Measurements from ENCODE around the gene EXOSC3.
A peak's percentile ranks its signal among the peaks of the same experiment; 100 is the strongest.
"Not testable (repeated sequence)": the region's sequence is repeated elsewhere in the genome, so short reads cannot be mapped to it uniquely, and the experiment has no call there.

EXOSC3 gene

DNA sequence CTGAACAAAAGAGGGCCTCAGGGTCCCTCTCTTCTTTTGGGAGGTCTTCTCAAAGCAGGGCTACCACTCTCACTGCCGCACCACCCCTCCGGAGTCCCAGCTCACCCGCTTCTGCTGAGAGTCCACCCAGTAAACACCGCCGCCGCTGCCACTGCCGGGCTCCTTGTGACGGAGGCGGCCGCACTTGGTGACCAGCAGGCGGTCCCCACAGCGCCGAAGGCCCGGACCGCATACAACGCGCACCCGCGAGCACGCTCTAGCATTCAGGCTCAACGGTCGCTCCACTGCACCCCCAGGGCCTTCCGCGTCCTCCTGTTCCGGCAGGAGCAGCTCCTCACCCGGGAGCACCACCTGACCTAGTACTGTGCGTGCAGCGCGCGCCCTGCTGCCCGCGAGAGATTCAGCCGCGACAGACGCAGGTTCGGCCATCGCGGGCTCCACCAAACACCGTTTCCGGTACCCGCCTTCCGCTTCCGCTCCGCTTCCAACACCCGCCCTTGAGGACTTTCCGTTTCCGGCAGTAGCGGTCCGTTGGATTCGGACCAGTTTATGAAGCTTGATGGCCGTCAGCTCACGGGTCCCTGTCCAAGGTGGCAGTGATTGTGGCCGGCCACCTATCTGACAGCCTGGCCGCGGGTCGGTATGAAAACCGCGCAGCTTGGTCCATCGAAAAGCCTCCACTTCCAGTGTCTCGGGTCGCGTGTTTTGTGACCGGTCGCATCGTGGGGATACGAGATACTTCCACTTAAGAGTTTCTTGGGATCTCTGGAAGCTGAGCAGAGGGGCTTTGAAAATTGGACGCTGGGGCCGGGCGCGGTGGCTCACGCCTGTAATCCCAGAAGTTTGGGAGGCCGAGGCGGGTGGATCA is at the start of gene EXOSC3:
TSS of gene EXOSC3 (minus strand) at position 449 of the 868 bp plus-strand sequence. CDS start at position 429, 20 bp downstream.
- peak; percentile 96 for DNase-seq (ENCODE audit: low read depth)

DNA sequence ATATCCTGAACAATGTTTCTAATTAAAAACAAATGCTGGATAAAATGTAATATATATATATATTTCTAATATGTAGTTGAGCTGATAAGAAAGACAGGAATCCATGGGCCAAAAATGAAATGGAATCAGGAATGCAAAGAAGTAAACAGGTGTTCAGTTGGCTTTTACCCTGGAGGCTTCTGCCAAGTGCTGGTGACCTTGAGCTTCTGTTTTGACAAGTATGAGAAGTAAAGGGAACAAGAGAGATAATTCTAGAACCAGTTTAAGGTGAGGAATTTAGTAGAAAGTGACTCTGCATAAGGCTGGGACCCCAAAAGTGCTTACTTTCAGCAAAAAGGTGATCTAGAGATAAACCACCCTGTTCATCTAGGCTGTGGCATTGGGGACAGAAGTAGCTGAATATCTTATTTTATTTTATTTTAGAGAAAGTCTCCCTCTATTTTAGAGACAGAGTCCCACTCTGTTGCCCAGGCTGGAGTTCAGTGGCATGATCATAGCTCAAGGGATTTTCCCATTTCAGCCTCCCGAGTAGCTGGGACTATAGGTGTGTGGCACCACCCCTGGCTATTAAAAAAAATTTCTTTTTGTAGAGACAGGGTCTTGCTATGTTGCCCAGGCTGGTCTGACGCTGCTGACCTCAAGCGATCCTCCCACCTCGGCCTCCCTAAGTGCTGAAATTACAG is 42.8 kb upstream of the EXOSC3 start:
- DNase-seq (ENCODE audit: low read depth) = no peak

DNA sequence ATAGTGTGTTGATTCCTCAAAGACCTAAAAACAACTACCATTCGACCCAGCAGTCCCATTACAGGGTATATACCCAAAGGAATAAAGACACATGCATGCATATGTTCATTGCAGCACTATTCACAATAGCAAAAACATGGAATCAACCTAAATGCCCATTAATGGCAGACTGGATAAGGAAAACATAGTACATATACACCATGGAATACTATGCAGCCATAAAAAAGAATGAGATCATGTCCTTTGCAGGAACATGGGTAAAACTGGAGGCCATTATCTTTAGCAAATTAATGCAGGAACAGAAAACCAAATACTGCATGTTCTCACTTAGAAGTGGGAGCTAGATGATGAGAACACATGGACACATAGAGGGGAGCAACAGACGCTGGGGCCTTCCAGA is 40.3 kb upstream of the EXOSC3 start:
- not testable (repeated sequence) for DNase-seq (ENCODE audit: low read depth)

DNA sequence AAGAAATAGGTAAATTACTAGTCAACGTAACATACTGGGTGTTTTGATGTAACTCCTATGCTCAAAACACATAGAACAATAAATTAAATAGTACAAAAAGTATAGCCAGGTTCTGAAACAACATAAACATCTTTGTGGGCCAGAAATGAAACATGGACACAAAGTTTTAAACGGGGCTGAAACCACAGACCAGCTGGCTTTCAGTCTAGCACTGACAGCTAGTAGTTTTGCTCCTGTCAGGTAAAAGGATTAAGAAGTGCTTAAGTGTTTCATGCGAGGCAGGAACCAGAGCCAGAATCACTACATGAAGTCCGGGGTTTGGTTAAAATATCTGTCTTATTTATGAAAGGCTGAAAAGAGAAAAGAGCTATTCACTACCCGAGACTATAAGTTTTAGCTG is 35.3 kb upstream of the EXOSC3 start:
- no peak for DNase-seq (ENCODE audit: low read depth)

DNA sequence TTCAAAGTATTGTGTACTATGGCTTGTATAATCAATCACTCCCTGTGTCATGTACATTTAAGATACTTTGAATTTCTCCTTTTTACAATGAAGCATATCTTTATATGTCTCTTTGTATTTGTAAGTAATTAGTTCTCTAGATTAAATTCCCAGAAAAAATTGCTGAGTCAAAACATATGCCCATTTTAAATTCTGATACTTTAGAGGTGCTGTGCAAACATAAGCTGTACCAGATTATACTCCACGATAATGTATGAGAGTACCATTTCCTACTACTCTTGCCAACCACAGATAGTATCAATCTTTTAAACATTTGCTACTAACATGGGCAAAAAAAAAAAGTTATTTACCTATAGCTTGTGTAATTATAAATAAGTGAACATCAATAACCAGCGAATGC is 34.0 kb upstream of the EXOSC3 start:
- no peak for DNase-seq (ENCODE audit: low read depth)

DNA sequence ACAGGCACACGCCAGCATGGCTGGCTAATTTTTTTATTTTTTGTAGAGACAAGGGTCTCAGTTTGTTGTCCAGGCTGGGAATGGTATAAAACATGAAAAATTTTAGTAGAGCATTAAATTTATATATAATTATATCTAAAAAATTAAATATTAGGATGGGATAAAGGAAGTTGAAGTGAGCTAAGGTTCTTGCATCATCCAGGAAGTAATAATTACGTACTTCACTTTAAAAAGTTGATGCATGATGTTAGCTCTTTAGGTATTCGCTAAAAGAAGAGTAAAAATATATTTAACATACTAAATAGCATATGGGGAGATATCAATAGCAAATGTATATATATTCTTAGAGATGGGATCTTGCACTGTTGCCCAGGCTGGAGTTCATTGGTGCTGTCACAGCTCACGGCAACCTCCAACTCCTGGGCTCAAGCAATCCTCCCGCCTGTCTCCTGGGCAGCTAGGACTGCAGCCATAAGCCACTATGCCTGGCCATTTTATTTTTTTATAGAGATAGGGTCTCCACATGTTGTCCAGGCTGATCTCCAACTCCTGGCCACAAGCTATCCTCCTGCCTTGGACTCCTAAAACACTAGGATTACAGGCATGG is 28.0 kb upstream of the EXOSC3 start:
- no peak for DNase-seq (ENCODE audit: low read depth)

DNA sequence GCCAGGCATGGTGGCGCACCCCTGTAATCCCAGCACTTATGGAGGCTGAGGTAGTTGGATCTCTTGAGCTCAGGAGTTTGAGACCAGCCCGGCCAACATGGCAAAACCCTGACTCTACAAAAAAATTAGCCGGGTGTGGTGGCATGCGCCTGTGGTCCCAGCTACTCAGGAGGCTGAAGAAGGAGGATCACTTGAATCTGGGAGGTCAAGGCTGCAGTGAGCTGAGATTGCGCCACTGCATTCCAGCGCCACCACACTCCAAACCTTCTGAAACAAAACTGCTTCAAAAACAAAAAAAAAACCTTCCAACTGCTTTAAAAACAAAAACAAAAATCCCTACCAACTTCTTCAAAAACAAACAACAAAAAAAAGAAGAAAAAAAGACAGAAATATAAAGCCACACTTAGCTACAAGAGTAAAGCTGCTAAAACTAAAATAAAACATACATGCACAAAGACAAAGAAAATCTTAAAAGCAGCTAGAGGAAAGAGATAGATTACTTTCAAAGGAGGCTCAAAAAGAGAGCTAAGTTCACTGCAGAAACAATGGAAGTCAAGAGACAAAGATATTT is 27.1 kb upstream of the EXOSC3 start:
- no peak for DNase-seq (ENCODE audit: low read depth)

DNA sequence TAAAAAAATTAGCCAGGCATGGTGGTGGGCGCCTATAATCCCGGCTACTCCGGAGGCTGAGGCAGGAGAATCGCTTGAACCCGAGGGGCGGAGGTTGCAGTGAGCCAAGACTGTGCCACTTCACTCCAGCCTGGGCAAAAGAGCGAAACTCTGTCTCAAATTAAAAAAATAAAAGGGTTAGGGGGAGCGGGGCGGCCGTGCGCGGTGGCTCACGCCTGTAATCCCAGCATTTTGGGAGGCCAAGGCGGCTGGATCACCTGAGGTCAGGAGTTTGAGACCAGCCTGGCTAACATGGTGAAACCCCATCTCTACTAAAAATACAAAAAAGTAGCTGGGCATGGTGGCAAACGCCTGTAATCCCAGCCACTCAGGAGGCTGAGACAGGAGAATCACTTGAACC is 24.8 kb upstream of the EXOSC3 start:
- not testable (repeated sequence) for DNase-seq (ENCODE audit: low read depth)

DNA sequence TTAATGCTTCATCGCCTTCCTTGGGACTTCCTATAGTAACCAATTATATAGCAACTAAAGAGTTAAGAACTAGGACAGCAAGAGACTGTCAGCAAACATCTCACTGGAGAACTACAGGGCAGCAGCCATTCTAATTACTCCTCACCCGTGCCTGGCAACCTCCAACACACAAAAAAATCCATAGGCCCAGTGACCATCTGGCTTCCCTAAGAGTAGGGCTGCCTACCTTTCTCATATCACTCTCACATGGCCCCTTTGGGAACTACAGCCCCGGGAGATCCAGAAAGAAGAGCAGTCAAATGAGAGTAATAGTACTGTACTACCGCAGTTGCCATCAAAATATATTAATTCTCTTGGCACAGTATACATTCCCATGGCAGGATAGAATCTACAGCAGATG is 21.4 kb upstream of the EXOSC3 start:
- DNase-seq (ENCODE audit: low read depth) = no peak

DNA sequence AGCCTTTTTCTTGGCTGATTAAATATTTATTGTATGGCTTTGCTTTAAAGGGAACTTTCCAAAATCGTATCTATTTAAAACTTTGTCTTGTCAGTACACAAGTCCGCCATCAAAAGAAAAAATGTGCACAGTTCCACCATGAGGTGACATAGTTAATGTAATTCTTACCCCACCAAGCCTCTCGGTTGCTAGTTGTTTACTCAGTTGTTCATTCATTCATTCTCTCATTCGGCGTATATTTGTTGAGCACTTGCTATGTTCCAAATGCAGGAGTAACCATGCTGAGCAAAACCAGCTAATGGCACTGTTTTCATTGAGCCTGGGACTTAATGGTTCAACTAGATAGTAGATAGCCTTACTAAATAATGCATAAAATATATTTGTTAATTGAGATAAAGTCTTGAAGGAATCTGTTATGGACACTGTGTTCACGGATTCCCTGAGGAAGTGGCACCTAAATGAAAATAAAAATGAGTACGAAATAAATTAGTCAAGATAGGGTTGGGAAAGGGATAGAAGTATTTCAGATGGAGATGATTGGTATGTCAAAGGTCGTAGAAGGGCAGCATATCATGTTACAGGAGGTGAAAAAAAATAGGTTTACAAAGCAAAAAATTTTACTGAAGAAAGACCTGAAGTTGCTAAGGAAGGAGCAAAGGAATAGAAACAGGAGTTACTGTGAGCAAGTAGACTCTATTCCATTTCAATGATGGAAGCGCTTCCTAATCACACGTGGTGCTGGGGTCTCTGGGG is 17.3 kb upstream of the EXOSC3 start:
- DNase-seq (ENCODE audit: low read depth) = peak; percentile 4

DNA sequence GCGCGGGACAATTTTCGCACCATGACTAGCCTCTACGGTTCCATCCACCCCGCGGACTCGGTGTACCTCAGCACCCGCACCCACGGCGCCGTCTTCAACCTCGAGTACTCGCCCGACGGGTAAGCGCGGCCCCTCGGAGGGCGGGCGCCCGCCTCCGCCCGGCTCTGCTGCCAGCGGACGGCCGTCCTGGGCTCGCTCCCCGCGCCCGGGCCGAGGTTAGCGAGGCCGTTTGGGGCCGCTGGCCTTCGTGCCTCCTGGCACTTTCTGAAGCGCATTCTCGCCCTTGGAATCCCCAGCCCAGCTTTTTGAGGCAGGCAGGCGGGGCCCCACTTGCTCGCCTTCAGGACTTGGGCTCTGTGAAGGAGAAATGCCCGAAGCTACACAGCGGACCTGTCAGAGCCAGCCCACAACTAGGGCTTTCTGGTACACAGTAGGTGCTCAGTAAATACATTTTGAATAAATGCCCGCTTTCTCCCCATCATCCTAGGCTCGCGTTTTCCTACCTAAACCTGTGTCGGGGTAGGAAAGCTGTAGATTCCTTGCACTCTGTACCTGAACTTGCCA is 16.5 kb upstream of the EXOSC3 start:
- DNase-seq (ENCODE audit: low read depth) = peak; percentile 40

DNA sequence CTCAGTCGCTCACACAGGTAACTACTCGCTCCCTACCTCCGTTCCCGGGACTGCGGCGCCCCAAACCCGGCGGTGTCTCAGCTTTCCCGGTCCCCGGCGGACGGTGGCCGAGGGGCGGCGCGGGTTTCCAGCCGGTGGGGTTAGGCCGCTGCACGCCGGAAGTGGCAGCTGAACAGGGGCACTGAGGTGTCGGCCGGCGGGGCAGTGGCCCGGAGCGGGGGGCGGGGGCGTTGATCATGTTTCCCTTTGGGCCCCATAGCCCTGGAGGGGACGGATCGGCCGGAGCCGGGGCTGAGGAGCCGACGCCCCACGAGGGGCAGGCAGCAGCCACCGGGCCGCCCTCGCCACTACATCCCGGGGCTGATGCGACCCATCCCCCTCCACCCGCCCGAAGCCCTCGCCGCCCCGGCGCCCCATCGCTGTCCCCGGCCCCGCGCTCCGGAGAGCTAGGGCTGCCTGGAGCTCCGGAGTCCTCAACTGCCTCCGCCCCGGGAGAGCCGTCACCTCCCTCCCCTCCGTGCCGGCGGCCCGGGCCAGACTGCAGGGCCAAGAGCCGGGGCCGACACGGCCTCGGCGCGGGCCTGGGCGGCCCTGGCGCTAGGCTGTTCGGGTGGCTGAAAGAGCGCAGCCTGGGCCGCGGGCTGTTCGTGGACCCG is 15.9 kb upstream of the EXOSC3 start, which contains the start of gene DCAF10:
TSS of gene DCAF10 (plus strand) at position 167 of the 656 bp plus-strand sequence. CDS start at position 237, 70 bp downstream.
- peak; percentile 89 for DNase-seq (ENCODE audit: low read depth)

DNA sequence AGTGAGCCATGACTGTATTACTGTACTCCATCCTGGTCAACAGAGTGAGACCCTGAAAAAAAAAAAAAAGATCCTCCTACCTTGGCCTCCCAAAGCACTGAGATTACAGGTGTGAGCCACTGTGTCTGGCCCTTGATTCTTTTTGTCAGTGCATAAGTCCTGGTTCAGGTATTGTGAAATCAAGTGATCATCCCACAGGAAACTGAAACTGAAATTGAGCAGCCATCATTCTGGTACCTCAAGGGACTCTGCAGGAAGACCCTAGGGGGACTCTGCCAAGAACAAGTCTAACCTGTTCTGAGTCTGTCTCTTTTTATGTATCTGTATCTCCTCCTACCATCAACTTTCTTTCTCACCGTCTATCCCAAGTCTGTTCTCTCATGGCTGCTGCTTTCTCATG is 13.8 kb upstream of the EXOSC3 start:
- no peak for DNase-seq (ENCODE audit: low read depth)

DNA sequence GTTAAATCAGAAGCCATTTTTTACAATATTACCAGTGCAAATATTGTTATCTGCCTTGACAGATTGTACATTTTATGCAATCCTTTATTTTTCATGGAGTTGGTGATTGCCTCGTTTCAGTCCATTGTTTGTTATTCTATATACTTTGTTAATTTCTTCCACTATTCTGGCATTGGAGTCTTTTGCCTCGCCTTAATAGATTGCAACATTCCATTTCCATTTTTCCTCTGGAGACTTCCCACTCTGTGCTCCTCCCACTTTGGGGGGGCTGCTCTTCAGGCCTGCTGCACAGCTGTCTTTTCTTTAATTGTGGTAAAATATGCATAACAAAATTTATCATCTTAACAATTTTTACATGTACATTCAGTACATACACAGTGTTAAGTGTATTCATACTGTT is 11.4 kb upstream of the EXOSC3 start:
- DNase-seq (ENCODE audit: low read depth) = no peak

DNA sequence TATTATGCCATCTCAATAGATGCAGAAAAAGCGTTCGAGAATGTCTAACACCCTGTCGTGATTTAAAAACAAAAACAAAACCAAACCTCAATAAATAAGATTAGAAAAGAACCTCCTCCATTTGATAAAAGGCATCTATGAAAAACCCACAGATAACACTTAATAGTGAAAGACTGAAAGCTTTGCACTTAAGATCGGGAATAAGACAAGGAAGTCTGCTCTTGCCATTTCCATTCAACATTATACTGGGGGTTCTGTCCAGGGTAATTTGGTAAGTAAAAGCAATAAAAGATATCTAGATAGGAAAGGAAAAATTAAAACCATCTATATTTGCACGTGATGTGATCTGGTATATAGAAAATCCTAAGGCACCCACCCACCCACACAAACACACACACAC is 7.3 kb upstream of the EXOSC3 start:
- DNase-seq (ENCODE audit: low read depth) = no peak

DNA sequence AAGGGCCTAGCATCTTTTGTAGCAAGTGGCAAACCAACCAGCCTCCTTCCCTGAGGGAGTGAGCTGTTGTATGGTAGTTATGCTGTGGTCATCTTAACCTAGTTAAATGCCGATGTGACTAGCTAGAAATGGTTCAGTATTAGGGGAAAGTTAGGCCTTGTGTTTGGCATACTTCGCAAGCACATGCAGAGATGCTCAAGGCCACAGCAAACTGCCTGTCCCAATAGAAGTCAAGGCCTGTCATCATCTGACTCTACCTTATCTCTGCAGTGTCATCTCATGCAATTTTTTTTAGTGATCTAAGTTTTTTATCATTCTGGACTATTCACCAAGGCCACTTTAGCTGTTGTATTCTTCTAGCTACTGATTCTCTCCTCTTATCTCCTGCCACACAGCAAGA is 5.2 kb upstream of the EXOSC3 start:
- no peak for DNase-seq (ENCODE audit: low read depth)

DNA sequence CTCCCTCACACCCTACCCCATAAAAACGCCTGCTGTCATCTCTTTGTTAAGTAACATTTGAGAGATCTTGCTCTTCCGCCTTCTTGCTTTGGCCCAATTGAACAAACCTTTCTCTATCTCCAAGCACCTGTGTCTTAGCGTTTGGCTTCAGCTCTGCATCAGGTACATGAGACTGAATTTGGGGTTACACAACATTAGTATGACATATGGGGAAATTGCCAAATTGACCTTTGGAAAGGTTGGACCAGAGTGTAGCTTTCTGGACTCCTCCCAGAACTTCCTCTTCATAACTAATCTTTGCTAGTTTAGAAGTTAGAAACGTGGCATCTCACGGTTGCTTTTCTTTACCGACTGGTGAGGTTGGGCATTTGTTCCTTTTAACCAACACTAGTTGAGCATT is 3.5 kb upstream of the EXOSC3 start:
- no peak for DNase-seq (ENCODE audit: low read depth)

DNA sequence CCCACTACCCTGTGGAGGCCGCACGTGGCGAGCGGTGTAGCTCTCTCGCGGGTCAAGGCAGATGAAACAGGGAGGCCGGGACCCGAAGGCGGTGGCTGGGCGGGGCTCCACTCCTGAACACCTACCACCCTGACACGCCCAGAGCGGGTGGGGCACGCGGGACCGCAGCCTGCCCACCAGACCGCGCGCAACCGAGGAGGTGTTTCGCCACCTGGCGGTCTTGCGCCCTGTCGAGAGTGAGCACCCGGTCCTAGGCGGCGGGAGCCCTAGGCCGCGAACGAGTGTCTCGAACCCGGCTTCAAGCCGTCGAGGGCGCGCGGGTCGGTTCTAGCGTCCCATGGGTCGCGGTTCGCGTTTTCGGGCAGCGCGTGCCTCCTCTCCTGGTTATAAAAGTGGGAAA is 2.2 kb upstream of the EXOSC3 start:
- DNase-seq (ENCODE audit: low read depth) = no peak

DNA sequence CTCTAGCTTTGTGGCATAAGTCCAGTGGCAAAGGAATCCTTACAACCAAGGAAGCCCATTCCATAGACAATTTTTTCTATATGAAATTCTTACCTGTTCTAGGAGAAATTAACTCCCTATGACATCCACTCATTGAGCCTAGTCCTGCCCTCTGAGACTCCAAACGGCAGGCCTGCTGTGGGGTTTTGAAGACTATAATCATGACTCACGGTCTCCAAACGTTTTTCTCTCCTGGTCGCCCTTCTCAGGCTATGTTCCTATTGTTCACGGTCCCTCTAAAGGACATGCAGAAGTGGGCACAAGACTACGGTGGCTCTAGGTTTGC is 611 bp downstream of the EXOSC3 start:
- peak; percentile 56 for DNase-seq (ENCODE audit: low read depth)

DNA sequence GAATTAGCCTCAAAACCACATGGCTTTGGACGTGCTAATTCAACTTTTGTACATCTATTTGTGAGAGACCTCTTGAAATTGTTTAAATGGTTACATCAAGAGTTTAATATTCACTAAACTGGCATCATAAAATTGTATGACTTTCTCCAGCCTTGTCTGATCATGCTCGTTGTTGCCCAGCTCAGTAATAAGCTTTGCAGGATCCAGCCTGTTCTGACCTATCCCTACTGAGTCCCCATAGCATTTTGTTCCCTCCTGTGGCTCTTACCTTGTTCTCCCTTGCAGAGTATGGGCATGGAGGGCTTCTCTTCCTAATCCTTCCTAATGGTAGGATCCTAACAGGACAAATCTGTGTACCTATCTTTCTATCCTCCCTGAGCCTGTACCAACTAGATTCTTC is 6.3 kb downstream of the EXOSC3 start:
- DNase-seq (ENCODE audit: low read depth) = no peak

DNA sequence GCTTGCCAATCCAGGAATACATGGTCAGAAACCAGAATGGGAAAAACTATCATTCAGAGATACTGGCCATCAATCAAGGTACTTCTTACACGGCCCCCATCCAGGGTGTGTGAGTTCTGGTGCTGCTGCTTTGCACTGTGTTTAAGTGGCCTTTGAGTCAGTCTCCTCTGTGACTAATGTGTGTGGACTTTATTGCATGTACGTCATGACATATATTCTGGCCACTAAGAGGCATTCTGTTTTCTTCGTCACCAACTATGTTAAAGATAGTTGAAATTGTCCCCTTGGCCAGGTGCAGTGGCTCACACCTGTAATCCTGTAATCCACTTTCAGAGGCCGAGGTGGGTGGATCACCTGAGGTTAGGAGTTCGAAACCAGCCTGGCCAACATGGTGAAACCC is 8.5 kb downstream of the EXOSC3 start:
- DNase-seq (ENCODE audit: low read depth) = peak; percentile 88

Data from ELR (cell line).